ENCODE measurements around the gene RHBDD2.
"Not testable (repeated sequence)": the region's sequence is repeated elsewhere in the genome, so short reads cannot be mapped to it uniquely, and the experiment has no call there.

The RHBDD2 gene

DNA sequence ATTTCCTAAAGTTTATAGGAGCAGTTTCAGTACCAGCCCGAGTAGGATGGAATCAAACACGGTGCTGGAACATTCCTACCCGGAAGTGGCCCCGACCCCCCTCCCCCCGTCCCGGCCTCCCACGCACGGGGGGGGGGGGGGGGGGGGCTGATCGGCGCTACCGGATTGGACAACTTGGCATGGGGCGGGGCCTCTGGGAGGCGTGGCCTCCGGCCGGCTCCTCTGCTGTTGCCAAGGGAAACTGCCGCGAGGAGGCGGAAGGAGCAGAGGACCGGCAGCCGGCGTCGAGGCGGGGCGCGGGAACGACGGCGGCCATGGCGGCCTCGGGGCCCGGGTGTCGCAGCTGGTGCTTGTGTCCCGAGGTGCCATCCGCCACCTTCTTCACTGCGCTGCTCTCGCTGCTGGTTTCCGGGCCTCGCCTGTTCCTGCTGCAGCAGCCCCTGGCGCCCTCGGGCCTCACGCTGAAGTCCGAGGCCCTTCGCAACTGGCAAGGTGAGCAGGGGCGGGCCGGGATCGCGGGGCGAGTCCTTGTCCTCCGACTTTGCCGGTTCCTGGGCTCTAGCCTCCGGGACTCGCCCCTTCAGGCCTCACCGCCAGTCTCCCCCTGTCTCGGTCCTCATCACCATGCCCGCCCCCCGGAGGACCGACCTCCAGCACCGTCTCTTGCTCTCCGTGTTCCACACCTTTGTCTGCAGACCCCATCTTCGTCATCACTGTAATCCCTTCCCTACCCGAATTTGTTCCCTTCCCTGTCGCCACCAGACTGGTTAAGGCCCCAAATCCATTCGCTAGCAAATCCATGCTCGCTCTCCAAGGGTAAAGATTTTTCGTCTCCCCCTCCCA is at the start of gene RHBDD2:
RHBDD2 (plus strand) TSS at position 266 of the 843 bp plus-strand sequence; CDS start at position 315, 49 bp downstream.
- DNase-seq (ENCODE audit: low read depth) = peak; percentile 87

DNA sequence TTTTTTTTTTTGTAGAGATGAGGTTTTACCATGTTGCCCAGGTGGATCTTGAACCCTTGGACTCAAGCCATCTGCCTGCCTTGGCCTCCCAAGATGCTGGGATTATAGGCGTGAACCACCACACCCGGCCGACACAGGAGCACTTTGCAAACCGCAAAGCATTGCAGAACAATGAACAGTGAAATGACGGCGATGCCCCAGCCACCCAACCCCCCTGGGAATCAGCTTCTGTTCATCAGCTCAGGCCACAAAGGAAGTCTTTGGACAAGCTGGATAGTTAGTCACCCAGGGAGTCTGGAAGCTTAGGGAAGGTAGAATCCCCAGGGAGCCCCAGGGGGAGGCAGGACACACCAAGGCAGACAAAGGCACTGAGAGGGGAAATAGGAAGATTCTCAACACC is 49.2 kb upstream of the RHBDD2 start:
- not testable (repeated sequence) for DNase-seq (ENCODE audit: low read depth)

DNA sequence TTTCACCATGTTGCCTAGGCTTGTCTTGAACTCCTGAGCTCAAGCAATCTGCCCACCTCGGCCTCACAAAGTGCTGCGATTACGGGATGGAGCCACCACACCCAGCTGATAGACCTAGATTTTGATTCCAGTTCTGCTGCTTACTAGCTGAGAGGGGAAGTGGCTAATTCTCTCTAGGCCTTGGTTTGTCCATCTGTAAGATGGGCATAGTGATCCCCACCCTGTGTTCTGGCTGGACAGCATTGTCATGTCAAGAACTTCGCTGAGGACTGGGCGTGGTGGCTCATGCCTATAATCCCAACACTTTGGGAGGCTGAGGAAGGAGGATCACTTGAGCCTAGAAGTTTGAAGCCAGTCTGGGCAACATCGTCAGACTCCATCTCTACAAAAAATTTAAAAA is 47.9 kb upstream of the RHBDD2 start:
- no peak for DNase-seq (ENCODE audit: low read depth)

DNA sequence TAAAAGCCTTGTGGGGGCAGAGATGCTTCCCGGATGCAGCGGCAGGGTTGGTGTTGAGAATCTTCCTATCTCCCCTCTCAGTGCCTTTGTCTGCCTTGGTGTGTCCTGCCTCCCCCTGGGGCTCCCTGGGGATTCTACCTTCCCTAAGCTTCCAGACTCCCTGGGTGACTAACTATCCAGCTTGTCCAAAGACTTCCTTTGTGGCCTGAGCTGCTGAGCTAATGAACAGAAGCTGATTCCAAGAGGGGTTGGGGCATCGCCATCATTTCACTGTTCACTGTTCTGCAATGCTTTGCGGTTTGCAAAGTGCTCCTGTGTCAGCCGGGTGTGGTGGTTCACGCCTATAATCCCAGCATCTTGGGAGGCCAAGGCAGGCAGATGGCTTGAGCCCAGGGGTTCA is 45.2 kb upstream of the RHBDD2 start:
- not testable (repeated sequence) for DNase-seq (ENCODE audit: low read depth)

DNA sequence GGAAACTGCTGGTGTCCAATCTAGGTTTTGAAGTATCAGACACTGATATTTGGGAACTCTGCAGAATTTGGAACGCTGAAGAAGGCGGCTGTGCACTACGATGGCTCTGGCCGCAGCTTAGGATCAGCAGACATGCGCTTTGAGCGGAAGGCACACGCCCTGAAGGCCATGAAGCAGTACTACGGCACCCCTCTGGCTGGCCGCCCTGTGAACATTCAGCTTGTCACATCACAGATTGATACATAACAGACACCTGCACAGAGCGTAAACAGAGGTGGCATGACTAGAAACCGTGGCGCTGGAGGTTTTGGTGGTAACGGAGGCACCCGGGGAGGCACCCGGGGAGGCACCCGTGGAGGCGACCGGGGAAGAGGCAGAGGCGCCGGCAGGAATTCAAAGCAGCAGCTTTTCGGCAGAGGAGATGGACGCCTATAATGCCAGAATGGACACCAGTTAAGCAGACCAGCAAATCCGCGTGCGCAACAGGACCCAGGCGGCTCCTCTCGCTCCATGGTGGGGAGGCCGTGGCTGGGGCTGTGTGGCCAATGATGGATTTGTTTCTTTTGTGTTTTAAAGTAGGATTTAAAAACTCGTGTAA is 43.0 kb upstream of the RHBDD2 start:
- no peak for DNase-seq (ENCODE audit: low read depth)

DNA sequence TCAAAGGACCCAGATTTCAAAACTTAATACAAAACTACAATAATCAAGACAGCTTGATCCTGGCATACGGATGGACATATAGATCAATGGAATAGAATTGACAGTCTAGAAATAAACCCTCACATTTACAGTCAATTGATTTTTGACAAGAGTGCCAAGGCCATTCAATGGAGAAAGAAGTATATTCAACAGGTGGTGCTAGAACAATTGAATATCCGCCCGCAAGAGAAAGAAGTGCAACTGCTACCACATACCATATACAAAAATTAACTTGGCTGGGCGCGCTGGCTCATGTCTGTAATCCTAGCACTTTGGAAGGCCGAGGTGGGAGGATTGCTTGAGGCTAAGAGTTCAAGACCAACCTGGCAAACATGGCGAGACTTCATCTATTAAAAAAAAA is 42.0 kb upstream of the RHBDD2 start:
- DNase-seq (ENCODE audit: low read depth) = no peak

DNA sequence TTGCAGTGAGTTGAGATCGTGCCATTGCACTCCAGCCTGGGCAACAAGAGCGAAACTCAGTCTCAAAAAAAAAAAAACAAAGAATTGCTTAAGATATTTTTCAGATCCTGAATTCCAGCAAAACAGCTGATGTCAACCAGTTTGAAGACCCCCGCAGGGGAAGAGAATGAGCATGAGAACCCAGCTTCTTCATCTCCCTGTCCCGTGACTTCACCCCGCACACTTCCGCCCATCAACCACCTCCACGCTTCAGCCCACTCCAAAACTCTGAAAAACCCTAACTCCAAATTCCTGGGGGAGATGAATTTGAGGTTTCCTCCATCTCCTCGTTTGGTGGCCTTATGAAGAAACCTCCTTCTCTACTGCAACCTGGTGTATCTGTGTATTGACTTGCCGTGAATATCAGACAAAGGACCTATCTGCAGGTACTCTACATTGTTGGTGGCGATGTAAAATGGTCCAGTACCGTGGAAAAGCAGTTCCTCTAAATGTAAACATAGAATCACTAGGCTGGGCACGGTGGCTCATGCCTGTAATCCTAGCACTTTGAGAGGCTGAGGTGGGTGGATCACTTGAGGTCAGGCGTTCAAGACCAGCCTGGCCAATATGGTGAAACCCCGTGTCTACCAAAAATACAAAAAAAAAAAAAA is 40.4 kb upstream of the RHBDD2 start:
- not testable (repeated sequence) for DNase-seq (ENCODE audit: low read depth)

DNA sequence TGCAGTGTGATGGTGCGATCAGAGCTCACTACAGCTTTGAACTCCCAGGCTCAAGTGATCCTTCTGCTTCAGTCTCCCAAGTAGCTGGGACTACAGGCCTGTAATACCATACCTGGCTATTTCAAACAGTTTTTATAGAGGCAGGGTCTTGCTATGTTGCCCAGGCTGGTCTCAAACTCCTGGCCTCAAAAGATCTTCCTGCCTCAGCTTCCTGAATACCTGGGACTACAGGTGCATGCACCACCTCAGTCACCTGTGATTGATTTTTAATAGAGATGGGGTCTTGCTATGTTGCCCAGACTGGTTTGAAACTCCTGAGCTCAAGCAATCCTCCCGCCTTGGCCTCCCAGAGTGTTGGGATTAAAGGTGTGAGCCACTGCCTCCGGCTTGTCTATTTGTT is 38.8 kb upstream of the RHBDD2 start:
- no peak for DNase-seq (ENCODE audit: low read depth)

DNA sequence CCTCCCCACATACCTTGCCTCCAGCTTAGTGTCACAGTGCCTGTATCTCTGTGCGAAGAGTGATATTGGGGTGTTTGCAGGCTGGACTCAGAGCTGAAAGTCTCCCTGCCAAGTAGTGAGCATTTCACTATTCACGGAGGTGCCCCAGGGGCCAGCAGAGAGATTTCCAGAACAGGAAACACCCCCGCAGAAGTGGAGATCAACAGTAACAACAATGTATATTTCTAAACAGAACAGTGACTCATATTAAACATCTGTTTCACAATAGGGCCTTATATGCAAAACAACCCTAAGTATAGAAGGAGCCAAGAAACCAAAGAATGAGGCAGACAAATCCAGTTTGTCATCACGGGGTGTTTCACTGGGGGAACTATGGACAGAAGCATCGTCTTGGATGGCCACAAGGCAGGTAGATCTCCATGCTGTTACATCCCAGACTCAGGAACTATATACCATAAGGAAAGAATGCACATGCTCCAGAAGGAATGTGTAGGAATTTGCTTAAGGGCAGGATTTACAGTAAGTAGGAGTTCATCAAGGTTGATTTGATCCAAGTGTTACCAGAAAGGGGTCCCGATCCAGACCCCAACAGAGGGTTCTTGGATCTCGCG is 35.9 kb upstream of the RHBDD2 start:
- DNase-seq (ENCODE audit: low read depth) = no peak

DNA sequence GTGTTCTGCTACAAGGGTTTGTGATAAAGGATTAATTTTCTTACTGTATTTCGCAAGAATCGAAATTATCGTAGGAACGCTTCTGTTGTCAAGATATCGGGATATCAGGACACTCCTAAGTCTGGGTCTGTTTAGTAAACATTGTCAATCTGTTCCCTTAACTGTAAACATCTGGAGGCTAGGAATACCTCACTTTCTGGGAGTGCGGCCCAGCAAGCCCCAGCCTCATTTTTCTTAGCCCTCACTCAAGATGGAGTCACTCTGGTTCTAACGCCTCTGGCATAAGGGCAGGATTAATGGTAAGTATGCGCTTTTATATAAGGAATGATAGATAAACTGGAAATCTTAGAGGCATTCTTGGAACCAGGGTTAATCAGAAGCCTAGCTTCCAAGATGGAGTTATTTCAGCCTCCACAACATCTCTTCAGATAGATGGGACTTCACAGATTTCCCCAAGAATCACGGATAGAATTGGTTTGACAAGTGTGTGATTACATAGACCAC is 35.2 kb upstream of the RHBDD2 start:
- DNase-seq (ENCODE audit: low read depth) = no peak

DNA sequence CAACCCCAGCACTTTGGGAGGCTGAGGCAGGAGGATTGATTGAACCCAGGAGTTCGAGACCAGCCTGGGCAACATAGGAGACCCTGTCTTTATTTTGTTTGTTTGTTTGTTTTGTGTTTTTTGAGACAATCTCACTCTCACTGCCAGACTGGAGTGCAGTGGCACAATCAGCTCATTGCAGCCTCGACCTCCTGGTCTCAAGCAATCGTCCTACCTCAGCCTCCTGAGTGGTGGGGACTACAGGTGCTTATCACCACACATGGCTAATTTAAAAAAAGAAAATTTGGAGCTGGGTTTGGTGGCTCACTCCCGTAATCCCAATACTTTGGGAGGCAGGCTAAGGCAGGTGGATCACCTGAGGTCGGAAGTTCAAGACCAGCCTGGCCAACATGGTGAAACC is 34.7 kb upstream of the RHBDD2 start:
- DNase-seq (ENCODE audit: low read depth) = no peak

DNA sequence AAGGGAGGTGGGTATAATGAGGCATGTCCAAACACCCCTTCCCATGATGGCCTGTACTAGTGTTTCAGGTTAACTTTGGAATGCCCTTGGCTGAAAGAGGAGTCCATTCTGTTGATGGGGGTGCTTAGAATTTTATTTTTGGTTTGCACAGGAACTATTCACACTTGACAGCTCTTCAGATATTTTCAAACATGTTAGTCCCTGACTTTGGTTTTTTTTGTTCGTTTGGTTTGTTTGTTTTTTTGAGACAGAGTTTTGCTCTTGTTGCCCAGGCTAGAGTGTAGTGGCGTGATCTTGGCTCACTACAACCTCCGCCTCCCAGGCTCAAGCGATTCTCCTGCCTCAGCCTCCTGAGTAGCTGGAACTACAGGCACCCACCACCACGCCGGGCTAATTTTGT is 33.7 kb upstream of the RHBDD2 start:
- DNase-seq (ENCODE audit: low read depth) = not testable (repeated sequence)

DNA sequence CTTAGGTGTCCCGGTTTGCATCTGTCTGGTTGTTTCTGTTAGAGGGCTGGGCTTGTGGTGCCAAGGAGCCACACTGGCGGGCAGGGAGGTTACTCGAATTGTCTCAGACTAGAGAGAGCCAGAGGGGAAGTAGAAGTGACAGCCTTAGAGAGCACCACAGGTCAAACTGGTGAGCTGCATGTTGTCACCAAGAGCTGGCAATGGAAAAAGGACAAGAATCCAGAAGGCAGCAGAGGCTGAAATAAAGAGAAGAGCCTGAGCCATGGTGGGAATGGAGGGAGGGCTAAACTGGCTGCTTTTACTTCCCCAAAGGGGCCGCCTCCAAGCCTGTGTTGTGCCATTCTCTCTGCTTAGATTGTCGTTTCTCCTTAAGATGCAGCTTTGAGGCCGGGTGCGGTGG is 31.1 kb upstream of the RHBDD2 start:
- DNase-seq (ENCODE audit: low read depth) = no peak

DNA sequence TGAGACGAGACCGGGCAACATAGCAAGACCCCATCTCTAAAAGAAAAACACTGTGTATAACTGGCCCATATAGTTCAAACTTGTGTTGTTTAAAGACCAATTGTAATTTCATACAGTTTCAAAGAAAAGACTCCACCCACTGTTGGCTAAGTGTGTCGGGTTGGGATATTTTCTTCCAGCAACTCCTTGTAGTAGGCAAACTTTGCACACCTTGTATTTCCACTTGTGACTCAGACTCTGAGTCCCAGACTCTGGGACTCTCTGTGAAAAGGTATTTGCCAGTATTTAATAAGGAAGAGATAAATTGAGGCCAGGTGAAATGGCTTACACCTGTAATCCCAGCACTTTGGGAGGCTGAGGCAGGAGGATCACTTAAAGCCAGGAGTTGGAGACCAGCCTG is 29.3 kb upstream of the RHBDD2 start:
- DNase-seq (ENCODE audit: low read depth) = no peak

DNA sequence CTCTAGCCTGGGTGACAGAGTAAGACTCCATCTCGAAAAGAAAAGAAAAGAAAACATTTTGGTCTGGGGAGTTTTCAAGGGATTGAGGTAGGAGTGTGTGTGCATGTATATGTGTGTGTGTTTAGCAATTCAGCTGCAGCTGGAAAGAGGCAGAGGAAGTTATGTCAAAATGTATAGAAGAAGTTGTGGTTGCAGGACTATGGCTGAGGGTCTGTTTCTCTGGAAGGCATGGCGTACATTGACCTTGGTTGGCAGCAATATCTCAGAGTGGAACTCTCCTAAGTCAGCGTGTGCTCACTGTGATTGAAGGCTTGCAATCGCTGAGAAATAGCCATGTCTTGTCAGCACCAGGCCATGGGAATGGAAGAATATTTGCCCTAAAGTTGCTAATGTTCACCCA is 28.6 kb upstream of the RHBDD2 start:
- no peak for DNase-seq (ENCODE audit: low read depth)

DNA sequence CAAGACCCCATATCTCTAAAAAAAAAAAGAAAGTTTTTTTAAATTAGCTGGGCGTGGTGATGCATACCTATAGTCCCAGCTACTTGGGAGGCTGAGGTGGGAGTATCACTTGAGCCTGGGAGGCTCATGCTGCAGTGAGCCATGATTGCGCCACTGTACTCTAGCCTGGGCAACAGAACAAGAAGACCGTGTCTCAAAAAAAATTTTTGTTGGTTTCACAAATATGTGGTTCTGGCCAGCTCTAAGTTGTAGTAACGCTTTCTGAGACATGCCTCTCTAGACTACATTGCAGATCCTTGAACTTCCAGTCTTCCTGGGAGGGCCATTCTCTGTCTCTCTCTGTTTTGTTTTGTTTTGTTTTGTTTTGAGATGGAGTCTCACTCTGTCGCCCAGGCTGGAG is 24.6 kb upstream of the RHBDD2 start:
- no peak for DNase-seq (ENCODE audit: low read depth)

DNA sequence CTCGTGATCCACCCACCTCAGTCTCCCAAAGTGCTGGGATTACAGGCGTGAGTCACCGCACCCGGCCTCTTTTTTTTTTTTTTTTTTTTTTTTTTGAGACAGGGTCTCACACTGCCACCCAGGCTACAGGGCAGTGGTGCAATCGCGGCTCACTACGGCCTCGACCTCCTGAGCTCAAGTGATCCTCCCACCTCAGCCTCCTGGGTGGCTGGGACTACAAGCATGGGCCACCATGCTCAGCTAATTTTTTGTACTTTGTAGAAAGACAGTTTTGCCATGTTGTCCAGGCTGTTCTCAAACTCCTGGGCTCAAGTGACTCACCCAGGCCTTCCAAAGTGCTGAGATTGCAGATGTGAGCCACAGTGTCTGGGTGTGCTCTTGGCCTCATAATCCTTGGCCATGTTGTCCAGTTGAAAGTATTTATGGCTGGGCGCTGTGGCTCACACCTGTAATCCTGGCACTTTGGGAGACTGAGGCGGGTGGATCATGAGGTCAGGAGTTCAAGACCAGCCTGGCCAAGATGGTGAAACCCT is 24.0 kb upstream of the RHBDD2 start:
- not testable (repeated sequence) for DNase-seq (ENCODE audit: low read depth)

DNA sequence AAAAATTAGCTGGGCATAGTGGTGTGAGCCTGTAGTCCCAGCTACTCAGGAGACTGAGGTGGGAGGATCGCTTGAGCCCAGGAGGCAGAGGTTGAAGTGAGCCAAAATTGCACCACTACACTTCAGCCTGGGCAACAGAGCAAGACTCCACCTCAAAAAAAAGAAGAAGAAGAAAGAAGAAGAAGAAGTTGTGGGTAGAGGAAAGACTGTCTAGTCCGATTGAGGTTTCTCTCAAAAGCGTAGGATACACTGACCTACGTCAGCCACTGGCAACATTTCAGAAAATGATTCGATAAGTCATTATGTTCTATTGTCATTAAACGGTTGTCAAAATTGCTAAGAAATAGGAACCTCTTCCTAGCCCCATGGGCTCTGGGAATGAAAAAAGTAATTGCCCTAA is 22.3 kb upstream of the RHBDD2 start:
- DNase-seq (ENCODE audit: low read depth) = no peak

DNA sequence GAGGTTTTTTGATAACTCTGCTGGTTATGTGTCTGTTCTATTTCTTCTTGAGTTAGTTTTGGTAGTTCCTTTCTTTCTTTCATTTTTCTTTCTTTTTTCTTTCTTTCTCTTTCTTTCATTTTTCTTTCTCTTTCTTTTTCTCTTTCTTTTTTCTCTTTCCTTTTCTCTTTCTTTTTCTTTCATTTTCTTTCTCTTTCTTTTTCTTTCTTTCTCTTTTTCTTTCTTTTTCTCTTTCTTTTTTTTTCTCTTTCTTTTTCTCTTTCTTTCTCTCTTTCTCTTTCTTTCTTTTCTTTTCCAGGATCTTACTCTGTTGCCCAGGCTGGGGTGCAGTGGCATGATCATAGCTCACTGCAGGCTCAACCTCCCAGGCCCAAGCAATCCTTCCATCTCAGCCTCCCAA is 20.4 kb upstream of the RHBDD2 start:
- no peak for DNase-seq (ENCODE audit: low read depth)

DNA sequence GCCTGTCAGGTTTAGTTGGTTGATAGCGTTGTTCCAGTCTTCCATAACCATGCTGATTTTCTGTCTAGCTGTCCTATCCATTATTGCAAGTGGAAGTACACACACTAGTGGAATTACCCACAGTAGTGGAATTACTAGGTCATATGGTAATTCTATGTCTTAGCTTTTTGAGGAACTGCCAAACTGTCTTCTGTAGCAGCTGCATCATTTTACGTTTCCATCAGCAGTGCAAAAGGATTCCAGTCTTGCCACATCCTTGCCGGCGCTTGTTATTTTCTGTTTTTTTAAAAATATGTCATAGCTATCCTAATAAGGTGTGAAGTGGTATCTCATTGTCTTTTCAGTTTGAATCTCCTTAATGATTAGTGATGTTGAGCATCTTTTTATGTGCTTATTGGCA is 17.2 kb upstream of the RHBDD2 start:
- DNase-seq (ENCODE audit: low read depth) = no peak

DNA sequence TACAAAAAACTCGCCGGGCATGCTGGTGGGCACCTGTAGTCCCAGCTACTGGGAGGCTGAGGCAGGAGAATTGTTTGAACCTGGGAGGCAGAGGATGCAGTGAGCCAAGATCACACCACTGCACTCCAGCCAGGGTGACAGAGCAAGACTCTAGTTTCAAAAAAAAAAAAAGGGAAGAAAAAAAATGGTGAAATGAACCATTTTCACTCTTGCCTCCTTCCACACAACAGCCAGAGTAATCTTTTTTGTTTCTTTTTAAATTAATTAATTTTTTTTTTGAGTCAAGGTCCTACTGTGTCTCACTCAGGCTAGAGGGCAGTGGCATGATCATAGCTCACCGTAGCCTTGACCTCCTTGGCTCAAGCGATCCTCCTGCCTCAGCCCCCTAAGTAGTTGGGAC is 14.6 kb upstream of the RHBDD2 start:
- not testable (repeated sequence) for DNase-seq (ENCODE audit: low read depth)

DNA sequence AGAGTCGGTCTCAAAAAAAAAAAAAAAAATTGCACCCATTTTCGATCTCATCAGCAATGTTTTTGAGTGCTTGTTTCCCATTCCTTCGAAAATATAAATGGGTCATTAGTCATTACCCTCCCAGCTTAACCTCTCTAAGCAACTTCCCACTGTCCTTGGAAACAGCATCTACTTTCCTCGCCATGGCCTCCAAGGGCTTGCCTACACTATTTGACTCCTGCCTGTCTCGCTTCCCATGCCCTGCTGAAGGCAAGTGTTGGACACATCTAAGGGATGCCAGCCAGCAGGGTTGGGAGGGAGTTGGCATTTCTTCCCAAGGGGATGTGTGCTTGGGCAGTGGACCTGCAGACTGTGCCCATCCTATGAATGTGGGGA is 12.7 kb upstream of the RHBDD2 start:
- DNase-seq (ENCODE audit: low read depth) = no peak
